D341Med (cell line): Measurements from ENCODE around the gene TBC1D1.
"Not testable (repeated sequence)": the region's sequence is repeated elsewhere in the genome, so short reads cannot be mapped to it uniquely, and the experiment has no call there.

ENCODE experiments used
- DNase-seq: peaks from one replicate; pipeline ENCODE4 v3.0.0; 2012; ENCODE audit warnings: low spot score

The TBC1D1 gene

GRCh38 chr4:38013461-38014366 lies 122.8 kb downstream of the TBC1D1 start:
- no peak for DNase-seq

- DNase-seq: no peak
These were observed 123.6 kb downstream of the TBC1D1 start for GRCh38 chr4:38014421-38014852.

DNA sequence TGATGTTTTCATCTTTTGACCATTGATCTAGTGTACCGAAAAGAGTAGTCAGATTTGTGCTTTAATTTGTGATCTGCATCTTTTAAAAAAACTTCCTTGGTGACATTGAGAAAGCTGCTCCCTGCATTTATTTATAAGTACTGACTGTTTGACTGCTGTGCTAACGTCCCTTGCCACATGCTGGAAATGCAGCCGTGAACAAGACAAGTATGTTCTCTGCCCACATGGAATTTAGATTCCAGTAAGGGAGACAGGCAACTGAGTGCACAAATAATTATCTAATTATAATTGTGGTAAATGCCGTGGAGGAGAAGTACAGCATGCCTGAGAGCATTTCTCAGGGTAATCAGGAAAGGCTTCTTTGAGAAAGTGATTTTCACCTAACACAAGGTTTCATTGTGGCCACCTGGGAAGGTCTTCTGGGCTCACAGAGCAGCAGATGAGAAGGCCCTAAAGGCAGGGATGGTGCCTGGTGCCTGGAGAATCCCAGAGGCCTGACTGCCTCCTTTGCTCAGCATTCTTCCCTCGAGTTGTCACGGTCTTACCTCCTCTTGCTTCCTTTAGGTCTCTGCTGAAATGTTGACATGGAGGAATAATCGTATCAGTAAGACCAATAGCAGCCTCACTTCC lies 125.1 kb downstream of the TBC1D1 start:
- DNase-seq: no peak

DNA sequence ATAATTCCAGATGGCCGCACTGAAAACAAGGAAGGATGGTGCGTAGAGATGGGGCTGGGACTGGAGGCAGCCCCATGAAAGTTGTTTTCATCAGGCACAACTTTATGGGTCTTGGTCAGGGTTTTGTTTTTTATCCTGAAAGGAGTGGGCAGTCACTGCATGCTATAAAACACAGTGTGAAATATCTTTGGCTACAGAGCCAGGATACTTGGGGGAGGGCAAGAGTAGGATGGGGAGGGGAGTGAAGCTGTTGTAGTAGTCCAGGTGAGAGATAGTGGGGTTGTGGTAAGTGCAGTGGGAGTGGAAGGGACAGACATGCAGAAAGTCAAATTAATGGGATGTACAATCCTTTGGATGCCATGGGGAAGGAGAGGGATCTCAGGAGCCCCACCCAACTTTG lies 125.8 kb downstream of the TBC1D1 start:
- no peak for DNase-seq

DNA sequence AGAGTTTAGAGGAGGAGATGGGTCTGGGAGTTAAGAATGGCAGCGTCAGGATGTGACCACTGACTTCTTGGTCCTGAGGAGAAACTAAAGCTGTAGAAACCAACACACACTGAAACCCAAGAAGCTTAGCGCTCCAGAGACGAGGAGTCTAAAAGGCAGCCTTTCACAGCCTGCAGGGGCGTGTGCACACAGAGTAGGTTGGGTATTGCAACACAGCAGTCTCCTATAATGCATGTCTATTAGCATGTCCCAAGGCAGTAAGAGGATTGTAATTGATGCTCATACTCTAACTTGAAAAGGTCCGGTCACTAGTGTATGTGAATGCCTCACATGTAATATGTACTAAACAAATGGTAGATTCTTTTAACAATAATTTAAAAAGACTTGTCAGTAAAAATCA lies 126.7 kb downstream of the TBC1D1 start:
- no peak for DNase-seq

GRCh38 chr4:38020386-38020785 lies 129.5 kb downstream of the TBC1D1 start:
- no peak for DNase-seq

DNA sequence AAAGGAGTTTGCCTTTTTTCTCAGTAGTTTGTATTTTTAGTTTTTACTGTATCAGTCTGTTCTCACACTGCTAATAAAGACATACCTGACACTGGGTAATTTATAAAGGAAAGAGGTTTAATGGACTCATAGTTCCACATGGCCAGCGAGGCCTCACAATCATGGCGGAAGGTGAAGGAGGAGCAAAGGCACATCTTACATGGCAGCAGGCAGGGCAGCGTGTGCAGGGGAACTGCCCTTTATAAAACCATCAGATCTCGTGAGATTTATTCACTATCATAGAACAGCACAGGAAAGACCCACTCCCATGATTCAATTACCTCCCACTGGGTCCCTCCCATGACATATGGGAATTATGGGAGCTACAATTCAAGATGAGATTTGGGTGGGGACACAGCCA lies 130.1 kb downstream of the TBC1D1 start:
- DNase-seq: not testable (repeated sequence)

- no peak for DNase-seq
These were observed 130.9 kb downstream of the TBC1D1 start for GRCh38 chr4:38021751-38022150.

- no peak for DNase-seq
These were observed 132.7 kb downstream of the TBC1D1 start for GRCh38 chr4:38023347-38024205.

DNA sequence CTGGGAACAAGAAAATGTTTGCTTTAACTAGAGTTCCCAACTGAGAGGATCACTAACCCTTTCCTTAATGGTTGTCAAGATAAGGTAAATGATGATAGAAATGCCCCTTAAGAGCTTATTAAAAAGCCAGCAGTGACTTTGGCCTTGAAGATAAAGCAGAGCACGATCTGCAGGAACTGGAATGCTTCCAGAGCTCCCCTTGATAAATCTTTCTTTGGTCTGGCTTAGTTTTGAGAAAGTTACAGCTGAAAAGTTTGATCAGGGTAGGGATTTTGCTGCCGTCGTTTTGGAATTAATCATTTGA lies 133.3 kb downstream of the TBC1D1 start:
- DNase-seq: no peak

GRCh38 chr4:38025665-38026064 lies 134.8 kb downstream of the TBC1D1 start:
- no peak for DNase-seq

DNA sequence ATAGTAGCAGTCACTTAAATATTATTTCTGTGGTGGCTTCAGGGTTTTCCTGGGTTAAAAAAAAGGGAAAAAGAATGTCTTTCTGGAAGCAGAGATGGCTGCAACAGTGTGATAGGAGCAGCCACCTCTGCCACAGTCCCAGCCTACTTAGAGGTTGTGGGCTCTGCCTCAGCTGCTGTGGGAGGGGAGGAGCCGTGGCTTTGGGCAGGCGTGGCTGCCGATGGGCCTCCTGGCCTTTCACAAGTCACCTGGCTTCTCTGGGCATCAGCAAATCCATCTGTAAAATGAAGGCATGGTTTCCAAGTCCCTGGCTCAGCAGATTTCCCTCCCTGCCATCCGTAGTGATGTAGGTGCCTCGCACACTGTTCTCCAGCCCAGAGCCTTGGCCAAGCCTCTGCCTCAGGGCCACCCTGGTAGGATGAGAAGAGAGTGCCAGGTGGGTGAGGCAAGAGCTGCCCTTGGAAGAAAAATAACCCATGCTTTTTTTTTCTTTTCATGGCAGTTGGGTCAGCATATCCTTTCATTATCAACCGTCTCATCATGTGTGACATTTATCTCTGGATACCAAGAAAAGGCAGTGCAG lies 135.4 kb downstream of the TBC1D1 start:
- DNase-seq: no peak

DNA sequence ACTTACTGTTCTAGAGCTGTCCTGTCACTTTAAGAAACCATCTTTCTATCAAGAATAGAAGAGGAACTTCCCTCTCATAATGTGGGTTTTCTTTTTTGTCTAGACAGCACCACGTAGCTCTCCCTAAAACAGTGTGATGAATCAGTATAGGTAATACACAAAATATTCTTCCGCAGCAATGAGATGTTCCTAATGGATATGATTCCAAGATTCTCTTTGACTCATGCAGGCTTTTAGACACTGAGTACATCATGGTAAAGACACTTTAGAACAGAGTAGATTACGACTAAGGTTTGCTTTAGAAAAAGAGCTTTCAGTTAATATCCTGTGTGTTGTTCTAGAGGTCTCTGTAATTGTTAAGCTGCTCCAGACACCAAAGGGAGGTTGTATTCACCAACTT lies 139.1 kb downstream of the TBC1D1 start:
- DNase-seq: no peak

GRCh38 chr4:38034986-38035882 lies 144.3 kb downstream of the TBC1D1 start:
- DNase-seq: peak; percentile 60

GRCh38 chr4:38036548-38036947 lies 145.7 kb downstream of the TBC1D1 start:
- DNase-seq: no peak

- DNase-seq: no peak
These were observed 146.7 kb downstream of the TBC1D1 start for GRCh38 chr4:38037612-38038011.

GRCh38 chr4:38040619-38041018 lies 149.7 kb downstream of the TBC1D1 start:
- no peak for DNase-seq

DNA sequence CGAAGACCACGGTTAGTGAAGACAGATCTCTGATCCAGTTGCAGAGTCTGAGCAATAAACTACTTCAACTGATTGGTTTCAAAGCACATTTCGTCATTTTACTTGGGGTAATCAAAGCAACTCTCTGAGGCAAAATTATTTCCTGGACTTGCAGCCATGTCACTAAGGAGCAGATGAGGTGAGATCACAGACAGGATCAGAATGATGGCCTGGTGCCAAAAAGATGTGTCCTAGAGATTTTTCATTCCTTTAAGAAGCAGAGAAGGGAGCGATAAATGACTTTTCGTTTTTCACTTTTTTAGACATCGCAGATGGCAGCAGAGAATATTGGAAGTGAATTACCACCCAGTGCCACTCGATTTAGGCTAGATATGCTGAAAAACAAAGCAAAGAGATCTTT lies 153.2 kb downstream of the TBC1D1 start:
- no peak for DNase-seq

DNA sequence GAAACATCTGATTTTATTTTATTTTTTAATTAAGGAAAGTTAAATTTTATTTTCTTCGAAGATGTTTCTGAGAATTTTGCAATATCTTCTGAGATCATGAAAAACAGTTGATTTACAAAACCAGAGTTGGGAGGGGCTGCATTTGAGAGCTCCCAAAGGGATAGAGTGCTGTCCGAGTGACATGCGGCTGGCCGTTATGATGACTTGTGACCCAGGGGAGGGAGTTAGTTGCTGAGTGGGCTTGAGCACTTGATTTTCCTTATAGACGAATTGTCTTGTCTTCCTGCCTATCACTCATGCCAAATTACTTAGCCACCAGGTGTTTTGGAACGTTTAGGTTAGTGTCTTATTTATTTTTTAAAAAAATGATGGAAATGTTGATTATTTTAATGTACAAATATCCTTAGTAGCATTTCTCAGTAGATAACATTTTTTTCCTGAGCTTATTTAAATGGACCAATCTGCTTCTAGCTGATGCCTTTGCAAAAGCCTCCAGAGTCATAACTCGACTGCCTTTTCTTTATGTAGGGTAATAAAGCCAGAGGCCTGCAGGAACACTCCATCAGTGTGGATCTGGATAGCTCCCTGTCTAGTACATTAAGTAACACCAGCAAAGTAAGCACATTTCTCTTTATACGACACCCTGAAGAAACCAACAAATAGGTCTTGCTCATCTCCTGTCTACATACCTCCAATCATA lies 154.6 kb downstream of the TBC1D1 start:
- DNase-seq: no peak

- no peak for DNase-seq
These were observed 156.0 kb downstream of the TBC1D1 start for GRCh38 chr4:38046727-38047489.
